ENCODE measurements around the gene MEF2D. TPM values are rescaled to one million over a fixed set of nuclear protein-coding genes. Genes with fewer than 3 reads are reported as not detected.
A peak's percentile ranks its signal among the peaks of the same experiment; 100 is the strongest.

MEF2D gene
- total RNA-seq, 2 experiments from 2014 or later, result 155 to 162 TPM

GRCh38 chr1:156486421-156487344 is 13.9 kb downstream of the MEF2D start:
- Mint-ChIP-seq H3K9me3 (no peaks in the 10 kb centered on the region), H3K4me1 (ENCODE audit: low read depth) (peaks cover 87% of the 10 kb centered on the region), H3K27me3 (no peaks in the 10 kb centered on the region), H3K27ac (peak overlapping the region; percentile 90), H3K36me3 (ENCODE audit: low read depth) (peaks cover 43% of the 10 kb centered on the region), H3K4me3 (peak overlapping the region; percentile 3)
- CTCF ChIA-PET, result interaction anchor here (1.6 to 2.1 kb wide), 2 partner anchors 15 to 29 kb away, joined by 5 read pairs; no protein-coding TSS in a partner anchor
- ATAC-seq (ENCODE audit: poor library complexity) (no peak), DNase-seq (no peak)
- H3K9me3 ChIP-seq (ENCODE audit: control insufficient read depth in 1 of 2, insufficient read depth in 1 of 2, low read length in 2 of 2), result no peaks in the 10 kb centered on the region
- POLR2A ChIA-PET, result interaction anchor here (1.0 to 7.3 kb wide), 4 partner anchors 13 to 122 kb away, joined by 3 to 145 read pairs (median 4); partner anchors contain the start of gene MEF2D
- peak overlapping the region; percentile 36 to 71 for H3K27ac ChIP-seq (ENCODE audit: low read depth in 1 of 2, low read length in 2 of 2)
- H3K27me3 ChIP-seq (ENCODE audit: control insufficient read depth in 1 of 2, insufficient read depth in 2 of 2, low read length in 2 of 2), result no peaks in the 10 kb centered on the region
- H3K4me3 ChIP-seq (ENCODE audit: low read length), result no peak overlapping the region
- TF ChIP-seq, protein P1, sequence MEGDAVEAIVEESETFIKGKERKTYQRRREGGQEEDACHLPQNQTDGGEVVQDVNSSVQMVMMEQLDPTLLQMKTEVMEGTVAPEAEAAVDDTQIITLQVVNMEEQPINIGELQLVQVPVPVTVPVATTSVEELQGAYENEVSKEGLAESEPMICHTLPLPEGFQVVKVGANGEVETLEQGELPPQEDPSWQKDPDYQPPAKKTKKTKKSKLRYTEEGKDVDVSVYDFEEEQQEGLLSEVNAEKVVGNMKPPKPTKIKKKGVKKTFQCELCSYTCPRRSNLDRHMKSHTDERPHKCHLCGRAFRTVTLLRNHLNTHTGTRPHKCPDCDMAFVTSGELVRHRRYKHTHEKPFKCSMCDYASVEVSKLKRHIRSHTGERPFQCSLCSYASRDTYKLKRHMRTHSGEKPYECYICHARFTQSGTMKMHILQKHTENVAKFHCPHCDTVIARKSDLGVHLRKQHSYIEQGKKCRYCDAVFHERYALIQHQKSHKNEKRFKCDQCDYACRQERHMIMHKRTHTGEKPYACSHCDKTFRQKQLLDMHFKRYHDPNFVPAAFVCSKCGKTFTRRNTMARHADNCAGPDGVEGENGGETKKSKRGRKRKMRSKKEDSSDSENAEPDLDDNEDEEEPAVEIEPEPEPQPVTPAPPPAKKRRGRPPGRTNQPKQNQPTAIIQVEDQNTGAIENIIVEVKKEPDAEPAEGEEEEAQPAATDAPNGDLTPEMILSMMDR (IDR thresholded peaks at IDR 0.05), result no peak
- H3K4me1 ChIP-seq (ENCODE audit: insufficient read depth, low read length), result peaks cover 88% of the 10 kb centered on the region
- intact Hi-C loops (cut with DNase I, micrococcal nuclease), result loop anchor here in 1 of 2 experiments (10.0 kb wide), 1 partner anchor 58 kb away; no protein-coding TSS in a partner anchor
- H3K36me3 ChIP-seq (ENCODE audit: insufficient read depth, low read length), result peaks cover 37% of the 10 kb centered on the region

DNA sequence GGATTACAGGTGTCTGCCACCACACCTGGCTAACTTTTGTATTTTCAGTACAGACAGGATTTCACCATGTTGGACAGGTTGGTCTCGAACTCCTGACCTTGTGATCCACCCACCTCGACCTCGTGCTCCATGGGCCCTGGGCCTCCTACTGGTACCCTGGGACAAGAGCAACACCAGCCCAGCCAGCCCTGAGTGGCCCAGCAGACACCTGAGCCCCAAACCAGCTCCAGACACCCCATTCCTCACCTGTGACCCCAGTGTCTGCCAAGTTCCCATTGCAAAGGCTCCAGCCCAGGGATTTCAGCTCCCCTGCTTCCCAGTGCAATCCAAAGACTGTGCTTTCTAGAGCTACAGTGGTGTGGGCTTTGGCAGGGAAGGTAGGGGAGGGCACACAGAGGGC is 14.6 kb downstream of the MEF2D start:
- H3K4me1 ChIP-seq (ENCODE audit: insufficient read depth, low read length), result peaks cover 88% of the 10 kb centered on the region
- Mint-ChIP-seq H3K4me1 (ENCODE audit: low read depth) (peaks cover 87% of the 10 kb centered on the region), H3K27me3 (no peaks in the 10 kb centered on the region), H3K27ac (peak overlapping the region; percentile 90), H3K36me3 (ENCODE audit: low read depth) (peaks cover 50% of the 10 kb centered on the region), H3K4me3 (no peak overlapping the region), H3K9me3 (no peaks in the 10 kb centered on the region)
- H3K9me3 ChIP-seq (ENCODE audit: control insufficient read depth in 1 of 2, insufficient read depth in 1 of 2, low read length in 2 of 2), result no peaks in the 10 kb centered on the region
- intact Hi-C loops (cut with DNase I, micrococcal nuclease), result loop anchor here in 1 of 2 experiments (10.0 kb wide), 1 partner anchor 59 kb away; no protein-coding TSS in a partner anchor
- H3K4me3 ChIP-seq (ENCODE audit: low read length), result no peak overlapping the region
- H3K27ac ChIP-seq (ENCODE audit: low read depth in 1 of 2, low read length in 2 of 2), result no peak overlapping the region
- H3K27me3 ChIP-seq (ENCODE audit: control insufficient read depth in 1 of 2, insufficient read depth in 2 of 2, low read length in 2 of 2), result no peaks in the 10 kb centered on the region
- ChIA-PET POLR2A (interaction anchor here (1.0 to 7.3 kb wide), 4 partner anchors 14 to 123 kb away, joined by 3 to 145 read pairs (median 4); partner anchors contain the start of gene MEF2D), CTCF (interaction anchor here (1.6 to 2.1 kb wide), 2 partner anchors 15 to 29 kb away, joined by 5 read pairs; no protein-coding TSS in a partner anchor)
- no peak for DNase-seq
- peaks cover 42% of the 10 kb centered on the region for H3K36me3 ChIP-seq (ENCODE audit: insufficient read depth, low read length)
- TF ChIP-seq, protein P1 (IDR thresholded peaks at IDR 0.05), result no peak
- no peak for ATAC-seq (ENCODE audit: poor library complexity)

DNA sequence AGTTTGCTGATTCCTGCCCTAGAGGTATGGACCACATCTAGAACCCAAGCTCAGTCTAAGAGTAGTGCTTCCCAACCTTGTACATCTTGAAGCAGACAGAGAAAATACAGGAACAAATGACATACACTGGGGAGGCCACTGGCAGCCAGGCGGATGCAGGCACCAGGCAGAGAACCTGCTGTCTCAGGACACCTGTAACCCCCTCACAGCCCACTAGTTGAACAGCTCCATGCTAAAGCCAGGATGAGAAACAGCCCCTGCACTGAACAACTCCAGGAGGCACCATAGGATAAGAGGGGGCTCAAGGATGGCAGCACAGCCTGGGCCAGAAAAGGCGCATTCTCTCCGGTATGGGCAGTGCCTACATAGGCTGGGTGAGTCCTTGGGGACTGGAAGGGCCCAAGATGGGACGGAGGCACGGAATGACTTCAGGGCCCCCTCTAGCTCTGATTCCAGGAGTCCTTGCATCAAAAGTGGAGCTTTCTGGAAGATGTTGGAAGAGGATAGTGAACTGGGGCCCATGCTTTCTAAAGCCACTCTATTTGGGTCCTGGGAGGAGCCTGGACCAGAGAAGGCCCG is 16.0 kb downstream of the MEF2D start:
- ATAC-seq (ENCODE audit: poor library complexity) (no peak), DNase-seq (no peak)
- H3K9me3 ChIP-seq (ENCODE audit: control insufficient read depth in 1 of 2, insufficient read depth in 1 of 2, low read length in 2 of 2), result no peaks in the 10 kb centered on the region
- peaks cover 64% of the 10 kb centered on the region for H3K36me3 Mint-ChIP-seq (ENCODE audit: low read depth)
- no peaks in the 10 kb centered on the region for H3K27me3 ChIP-seq (ENCODE audit: control insufficient read depth in 1 of 2, insufficient read depth in 2 of 2, low read length in 2 of 2)
- H3K4me3 Mint-ChIP-seq, result no peak overlapping the region
- peaks cover 56% of the 10 kb centered on the region for H3K36me3 ChIP-seq (ENCODE audit: insufficient read depth, low read length)
- peaks cover 81% of the 10 kb centered on the region for H3K4me1 Mint-ChIP-seq (ENCODE audit: low read depth)
- no peak overlapping the region for H3K4me3 ChIP-seq (ENCODE audit: low read length)
- peak overlapping the region; percentile 67 for H3K27ac Mint-ChIP-seq
- intact Hi-C loops (cut with DNase I, micrococcal nuclease), result loop anchor here in 1 of 2 experiments (5.0 to 10.0 kb wide), 2 partner anchors 60 to 98 kb away; no protein-coding TSS in a partner anchor
- no peaks in the 10 kb centered on the region for H3K9me3 Mint-ChIP-seq
- peaks cover 81% of the 10 kb centered on the region for H3K4me1 ChIP-seq (ENCODE audit: insufficient read depth, low read length)
- ChIA-PET POLR2A (interaction anchor here (1.8 to 7.3 kb wide), 2 partner anchors 15 to 20 kb away, joined by 9 to 145 read pairs; partner anchors contain the start of gene MEF2D), CTCF (interaction anchor here (0.8 to 2.1 kb wide), 4 partner anchors 14 to 27 kb away, joined by 4 to 6 read pairs (median 5); no protein-coding TSS in a partner anchor)
- no peak overlapping the region for H3K27ac ChIP-seq (ENCODE audit: low read depth in 1 of 2, low read length in 2 of 2)
- H3K27me3 Mint-ChIP-seq, result no peaks in the 10 kb centered on the region
- TF ChIP-seq, protein P1 (IDR thresholded peaks at IDR 0.05), result no peak

All from CD4-positive, alpha-beta T cell (primary cell).